H9 (cell line): Measurements from ENCODE around the gene TMTC2. TPM values are rescaled to one million over a fixed set of nuclear protein-coding genes. Genes with fewer than 3 reads are reported as not detected.

Experiments used
- DNase-seq: peaks from one replicate; pipeline ENCODE4 v3.0.0-alpha.2; 2017
- H2AFZ ChIP-seq: one replicate; pipeline ENCODE4 v1.6.1; 2013; ENCODE audit warnings: mild to moderate bottlenecking, low read length, control low read depth, moderate library complexity
- H2AK5ac ChIP-seq: 2 replicates; pipeline ENCODE4 v1.6.1; 2013; ENCODE audit warnings: low read length, control low read depth, mixed read lengths; ENCODE audit not compliant: insufficient read length
- H2BK120ac ChIP-seq: one replicate; pipeline ENCODE4 v1.6.1; 2013; ENCODE audit warnings: low read depth, mild to moderate bottlenecking, low read length, control low read depth, inconsistent platforms; ENCODE audit not compliant: poor library complexity, severe bottlenecking
- H2BK12ac ChIP-seq: 2 replicates; pipeline ENCODE4 v1.6.1; 2013; ENCODE audit warnings: low read length, control low read depth, mixed read lengths, low read depth; ENCODE audit not compliant: insufficient read length
- H2BK15ac ChIP-seq: 2 replicates; pipeline ENCODE4 v1.6.1; 2013; ENCODE audit warnings: low read depth, low read length, control low read depth
- H2BK20ac ChIP-seq: one replicate; pipeline ENCODE4 v1.6.1; 2013; ENCODE audit warnings: low read depth, mild to moderate bottlenecking, low read length, control low read depth, inconsistent platforms; ENCODE audit not compliant: poor library complexity, severe bottlenecking
- H2BK5ac ChIP-seq: 2 replicates; pipeline ENCODE4 v1.6.1; 2013; ENCODE audit warnings: low read length, control low read depth, mixed read lengths; ENCODE audit not compliant: insufficient read length
- H3K14ac ChIP-seq: 2 replicates; pipeline ENCODE4 v1.6.1; 2013; ENCODE audit warnings: low read length, control low read depth; ENCODE audit not compliant: insufficient read depth
- H3K18ac ChIP-seq: 2 replicates; pipeline ENCODE4 v1.6.1; 2013; ENCODE audit warnings: low read depth, mild to moderate bottlenecking, mixed read lengths, low read length, control low read depth; ENCODE audit not compliant: insufficient read length
- H3K23ac ChIP-seq: 2 replicates; pipeline ENCODE4 v1.6.1; 2013; ENCODE audit warnings: low read length, control low read depth, mixed read lengths, low read depth; ENCODE audit not compliant: insufficient read length
- H3K23me2 ChIP-seq: 2 replicates; pipeline ENCODE4 v1.6.1; 2013; ENCODE audit warnings: low read depth, mild to moderate bottlenecking, mixed read lengths, low read length, control low read depth; ENCODE audit not compliant: insufficient read length, poor library complexity, severe bottlenecking
- H3K27ac ChIP-seq: 2 replicates; pipeline ENCODE4 v1.5.1; 2013; ENCODE audit warnings: low read length, control low read depth, mixed read lengths, low read depth; ENCODE audit not compliant: insufficient read length
- H3K27me3 ChIP-seq: 2 replicates; pipeline ENCODE4 v1.6.1; 2013; ENCODE audit warnings: low read length, control low read depth, inconsistent platforms; ENCODE audit not compliant: insufficient read depth
- H3K4ac ChIP-seq: 2 replicates; pipeline ENCODE4 v1.6.1; 2013; ENCODE audit warnings: low read depth, mild to moderate bottlenecking, control low read depth, inconsistent platforms, low read length, moderate library complexity
- H3K4me1 ChIP-seq: 2 replicates; pipeline ENCODE4 v1.6.1; 2013; ENCODE audit warnings: low read length, control low read depth, inconsistent platforms; ENCODE audit not compliant: insufficient read depth
- H3K4me2 ChIP-seq: 2 replicates; pipeline ENCODE4 v1.6.1; 2013; ENCODE audit warnings: low read length, control low read depth, mixed read lengths; ENCODE audit not compliant: insufficient read length, insufficient read depth
- H3K56ac ChIP-seq: 2 replicates; pipeline ENCODE4 v1.6.1; 2013; ENCODE audit warnings: low read depth, mild to moderate bottlenecking, mixed read lengths, low read length, control low read depth; ENCODE audit not compliant: insufficient read length
- H3K79me1 ChIP-seq: 2 replicates; pipeline ENCODE4 v1.6.1; 2013; ENCODE audit warnings: low read depth, mild to moderate bottlenecking, moderate library complexity, low read length, control low read depth, inconsistent platforms; ENCODE audit not compliant: insufficient read depth, poor library complexity, severe bottlenecking
- H3K79me2 ChIP-seq: 2 replicates; pipeline ENCODE4 v1.6.1; 2013; ENCODE audit warnings: low read length, control low read depth, inconsistent platforms; ENCODE audit not compliant: insufficient read depth
- H3K9ac ChIP-seq: 2 replicates; pipeline ENCODE4 v1.6.1; 2013; ENCODE audit warnings: low read length, control low read depth, mixed read lengths; ENCODE audit not compliant: insufficient read length; ENCODE audit errors: extremely low read depth
- H3K9me3 ChIP-seq: one replicate; pipeline ENCODE4 v1.6.1; 2013; ENCODE audit warnings: low read depth, low read length, inconsistent platforms; ENCODE audit not compliant: control insufficient read depth
- H3T11ph ChIP-seq: one replicate; pipeline ENCODE4 v1.6.1; 2013; ENCODE audit warnings: mild to moderate bottlenecking, low read length, control low read depth, inconsistent platforms
- H4K20me1 ChIP-seq: one replicate; pipeline ENCODE4 v1.6.1; 2013; ENCODE audit not compliant: control insufficient read depth, insufficient read length, insufficient read depth
- H4K5ac ChIP-seq: 2 replicates; pipeline ENCODE4 v1.6.1; 2013; ENCODE audit warnings: low read depth, mild to moderate bottlenecking, mixed read lengths, low read length, control low read depth; ENCODE audit not compliant: insufficient read length
- H4K8ac ChIP-seq: replicated peaks from 2 replicates; pipeline ENCODE4 v1.6.1; 2013; ENCODE audit warnings: low read length, control low read depth, mixed read lengths, low read depth; ENCODE audit not compliant: insufficient read length
- H4K91ac ChIP-seq: 2 replicates; pipeline ENCODE4 v1.6.1; 2013; ENCODE audit warnings: low read depth, mild to moderate bottlenecking, moderate library complexity, mixed read lengths, low read length, control low read depth; ENCODE audit not compliant: insufficient read length
- H3K27ac Mint-ChIP-seq, 3 experiments: 2 replicates in 2 of 3; 3 replicates in 1 of 3; pipeline ENCODE4 v1.8.0; 2020 to 2021; ENCODE audit warnings: mixed read lengths in 3 of 3, mild to moderate bottlenecking in 1 of 3, moderate library complexity in 1 of 3
- H3K27me3 Mint-ChIP-seq: 2 replicates; pipeline ENCODE4 v1.8.0; 2021; ENCODE audit warnings: low read depth, mild to moderate bottlenecking, moderate library complexity, mixed read lengths
- H3K36me3 Mint-ChIP-seq, 3 experiments: 2 replicates in 2 of 3; 3 replicates in 1 of 3; pipeline ENCODE4 v1.8.0; 2020 to 2021; ENCODE audit warnings: low read depth in 3 of 3, mixed read lengths in 3 of 3; ENCODE audit not compliant: insufficient read depth in 1 of 3
- H3K4me1 Mint-ChIP-seq, 2 experiments: 2 replicates each; pipeline ENCODE4 v1.8.0; 2020; ENCODE audit warnings: mixed read lengths in 2 of 2
- H3K4me3 Mint-ChIP-seq, 2 experiments: 2 replicates in 1 of 2; 3 replicates in 1 of 2; pipeline ENCODE4 v1.8.0; 2020 to 2021; ENCODE audit warnings: mild to moderate bottlenecking in 2 of 2, mixed read lengths in 2 of 2, moderate library complexity in 1 of 2
- H3K9me3 Mint-ChIP-seq, 2 experiments: 2 replicates in 1 of 2; 3 replicates in 1 of 2; pipeline ENCODE4 v1.8.0; 2020; ENCODE audit warnings: mild to moderate bottlenecking in 2 of 2, mixed read lengths in 2 of 2, moderate library complexity in 1 of 2
- WGBS: extraction: QIAGEN DNeasy Blood & Tissue Kit; methylation state at CpG from one replicate; pipeline ENCODE4 v1.1.7; 2013; ENCODE audit warnings: missing lambda C conversion rate, low lambda C conversion rate, mixed read lengths; ENCODE audit not compliant: insufficient read length; ENCODE audit errors: extremely low coverage; 5-methylcytosine and 5-hydroxymethylcytosine counted together
- total RNA-seq: library from RNA; stranded (reverse); gene quantifications from 2 replicates; pipeline ENCODE4 v1.2.1, GENCODE V29; 2021
- TF ChIP-seq, protein P1 (sequence below): fragments of 200-600 bp; sonication (generic); conservative IDR thresholded peaks from 3 replicates; pipeline ENCODE4 v1.8.0; 2021; ENCODE audit warnings: antibody characterized with exemption, mild to moderate bottlenecking

The TMTC2 gene
- total RNA-seq, 1 experiment from 2014 or later = 3.1 TPM

- Histone ChIP-seq H2BK15ac (no peak overlapping the region), H3K14ac (no peak overlapping the region), H4K5ac (no peak overlapping the region), H2BK12ac (no peak overlapping the region), H2BK5ac (no peak overlapping the region), H3K18ac (no peak overlapping the region), H3K9me3 (no peaks in the 10 kb centered on the region), H3K4ac (no peak overlapping the region), H4K91ac (no peak overlapping the region), H3K23ac (no peak overlapping the region), H2AK5ac (no peak overlapping the region), H3K56ac (no peak overlapping the region), H3K27ac (no peak overlapping the region), H3K79me2 (no peaks in the 10 kb centered on the region), H4K8ac (no peak overlapping the region), H4K20me1 (no peaks in the 10 kb centered on the region), H2BK120ac (no peak overlapping the region), H3K4me2 (no peak overlapping the region), H3K79me1 (no peaks in the 10 kb centered on the region), H2AFZ (no peak overlapping the region), H3K4me1 (no peaks in the 10 kb centered on the region; the same call in 1 of the 2 replicates), H3K27me3 (no peaks in the 10 kb centered on the region), H2BK20ac (no peak overlapping the region), H3K23me2 (no peaks in the 10 kb centered on the region), H3T11ph (no peak overlapping the region), H3K9ac (no peak overlapping the region)
- no peaks in the 10 kb centered on the region for H3K36me3 Mint-ChIP-seq
- peak overlapping the region in 1 of 3 experiments; percentile 61; a peak in 2 of 7 replicates for H3K27ac Mint-ChIP-seq
- H3K27me3 Mint-ChIP-seq = no peaks in the 10 kb centered on the region
- no peaks in the 10 kb centered on the region for H3K9me3 Mint-ChIP-seq
- H3K4me3 Mint-ChIP-seq = no peak overlapping the region
- H3K4me1 Mint-ChIP-seq = peaks cover 51 to 64% of the 10 kb centered on the region in 2 experiments
- TF ChIP-seq, protein P1, sequence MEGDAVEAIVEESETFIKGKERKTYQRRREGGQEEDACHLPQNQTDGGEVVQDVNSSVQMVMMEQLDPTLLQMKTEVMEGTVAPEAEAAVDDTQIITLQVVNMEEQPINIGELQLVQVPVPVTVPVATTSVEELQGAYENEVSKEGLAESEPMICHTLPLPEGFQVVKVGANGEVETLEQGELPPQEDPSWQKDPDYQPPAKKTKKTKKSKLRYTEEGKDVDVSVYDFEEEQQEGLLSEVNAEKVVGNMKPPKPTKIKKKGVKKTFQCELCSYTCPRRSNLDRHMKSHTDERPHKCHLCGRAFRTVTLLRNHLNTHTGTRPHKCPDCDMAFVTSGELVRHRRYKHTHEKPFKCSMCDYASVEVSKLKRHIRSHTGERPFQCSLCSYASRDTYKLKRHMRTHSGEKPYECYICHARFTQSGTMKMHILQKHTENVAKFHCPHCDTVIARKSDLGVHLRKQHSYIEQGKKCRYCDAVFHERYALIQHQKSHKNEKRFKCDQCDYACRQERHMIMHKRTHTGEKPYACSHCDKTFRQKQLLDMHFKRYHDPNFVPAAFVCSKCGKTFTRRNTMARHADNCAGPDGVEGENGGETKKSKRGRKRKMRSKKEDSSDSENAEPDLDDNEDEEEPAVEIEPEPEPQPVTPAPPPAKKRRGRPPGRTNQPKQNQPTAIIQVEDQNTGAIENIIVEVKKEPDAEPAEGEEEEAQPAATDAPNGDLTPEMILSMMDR = no peak
- no peak for DNase-seq
- no CpG with 5 or more reads among the region's 5 CpGs for WGBS
These were observed 94.7 kb downstream of the TMTC2 start for GRCh38 chr12:82781309-82781997.
